Fibroblast of lung (primary cell): ENCODE data around the gene BTBD8. TPM values are rescaled to one million over a fixed set of nuclear protein-coding genes. Genes with fewer than 3 reads are reported as not detected.
A peak's percentile ranks its signal among the peaks of the same experiment; 100 is the strongest.

ENCODE experiments used
- DNase-seq, 2 donors: peaks; one replicate each; pipeline versions ENCODE4 v3.0.0 to v3.0.0-alpha.2; 2010; ENCODE audit warnings: low read depth in 2 of 2
- H2AFZ ChIP-seq: 2 replicates; pipeline ENCODE4 v1.5.1; 2012; ENCODE audit warnings: low read length, control low read depth, inconsistent platforms
- H3K27ac ChIP-seq: 2 replicates; pipeline ENCODE4 v1.5.1; 2011; ENCODE audit warnings: low read length, control low read depth; ENCODE audit not compliant: insufficient read depth
- H3K27me3 ChIP-seq: 2 replicates; pipeline ENCODE4 v1.5.1; 2011; ENCODE audit warnings: mild to moderate bottlenecking, low read length; ENCODE audit not compliant: control insufficient read depth, insufficient read depth
- H3K36me3 ChIP-seq: 2 replicates; pipeline ENCODE4 v1.5.1; 2011; ENCODE audit warnings: low read length; ENCODE audit not compliant: control insufficient read depth, insufficient read depth
- H3K4me1 ChIP-seq: 2 replicates; pipeline ENCODE4 v1.5.1; 2011; ENCODE audit warnings: low read length; ENCODE audit not compliant: control insufficient read depth, insufficient read depth; ENCODE audit errors: extremely low read depth
- H3K4me2 ChIP-seq: 2 replicates; pipeline ENCODE4 v1.5.1; 2011; ENCODE audit warnings: low read length, control low read depth; ENCODE audit not compliant: insufficient read depth; ENCODE audit errors: extremely low read depth
- H3K4me3 ChIP-seq, 4 experiments: fragments of 200-600 bp in 1 of 4; sonication (generic) in 1 of 4; replicated peaks in 1 of 4; 2 replicates each; pipeline ENCODE4 v1.5.1; 2011 to 2016; ENCODE audit warnings: low read length in 4 of 4, low read depth in 3 of 4, mild to moderate bottlenecking in 3 of 4, control low read depth in 2 of 4, inconsistent platforms in 1 of 4, mixed read lengths in 1 of 4; ENCODE audit not compliant: insufficient read depth in 1 of 4; ENCODE audit errors: control extremely low read depth in 1 of 4
- H3K79me2 ChIP-seq: 2 replicates; pipeline ENCODE4 v1.5.1; 2012; ENCODE audit warnings: mild to moderate bottlenecking, low read length, inconsistent platforms; ENCODE audit not compliant: control insufficient read depth, insufficient read depth
- H3K9ac ChIP-seq: 2 replicates; pipeline ENCODE4 v1.5.1; 2011; ENCODE audit warnings: mild to moderate bottlenecking, low read length, control low read depth; ENCODE audit not compliant: insufficient read depth
- H3K9me3 ChIP-seq: 2 replicates; pipeline ENCODE4 v1.5.1; 2012; ENCODE audit warnings: low read depth, low read length; ENCODE audit not compliant: control insufficient read depth, insufficient read depth
- H4K20me1 ChIP-seq: 2 replicates; pipeline ENCODE4 v1.5.1; 2011; ENCODE audit warnings: low read length; ENCODE audit not compliant: control insufficient read depth, insufficient read depth; ENCODE audit errors: extremely low read depth
- EZH2 ChIP-seq: IDR thresholded peaks from 2 replicates; pipeline ENCODE4 v1.5.1; 2012; ENCODE audit warnings: low read length, control low read depth, mild to moderate bottlenecking; ENCODE audit errors: missing control alignments
- polyA plus RNA-seq, 2 donors: library from polyadenylated mRNA; depleted of rRNA in 1 of 2; stranded (reverse) in 1 of 2; unstranded in 1 of 2; fragments of >200 nt; gene quantifications; 2 replicates each; pipeline ENCODE4 v1.2.1, GENCODE V29; 2011 to 2012; ENCODE audit warnings: missing spikeins in 1 of 2
- total RNA-seq: library from RNA; depleted of rRNA; stranded (reverse); fragments of >200 nt; gene quantifications from 2 replicates; pipeline ENCODE4 v1.2.1, GENCODE V29; 2014
- TF ChIP-seq, protein P1 (sequence below), 2 donors: IDR thresholded peaks in 1 of 2; conservative IDR thresholded peaks in 1 of 2; 1 replicate in 1 of 2; 2 replicates in 1 of 2; pipeline ENCODE4 v1.5.1; 2011 to 2012; ENCODE audit warnings: low read length in 2 of 2, control low read depth in 1 of 2, inconsistent platforms in 1 of 2, low read depth in 1 of 2, mild to moderate bottlenecking in 1 of 2

Gene BTBD8
- total and polyA plus RNA-seq, 2 donors (not counting 1 experiment from before 2014, with no cell fraction given) = 2.2 to 10.6 TPM

DNA sequence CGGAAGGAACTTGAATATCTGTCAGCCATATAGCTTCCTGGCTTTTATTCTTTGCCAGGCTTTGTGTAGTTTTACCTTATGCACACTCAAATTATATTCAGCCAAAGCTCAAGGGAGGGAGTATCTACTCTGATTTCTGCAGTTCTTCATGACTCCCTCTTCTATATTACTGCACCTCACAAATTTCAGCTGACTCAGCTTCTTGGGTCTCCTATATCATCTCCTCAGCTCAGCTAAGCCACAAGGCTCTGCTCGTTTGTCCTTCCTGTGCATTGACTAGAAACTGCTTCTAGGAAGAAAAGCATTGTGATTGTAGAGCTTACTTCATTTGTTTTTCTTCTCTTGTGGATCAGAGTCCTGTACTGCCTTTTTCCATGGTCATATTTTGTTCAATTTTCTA, 37.4 kb downstream of the BTBD8 start:
- Histone ChIP-seq H3K79me2 (no peaks in the 10 kb centered on the region), H3K9me3 (no peaks in the 10 kb centered on the region), H2AFZ (no peak overlapping the region), H3K9ac (no peak overlapping the region), H3K4me1 (no peaks in the 10 kb centered on the region), H3K27me3 (no peaks in the 10 kb centered on the region), H3K4me3 (no peak overlapping the region), H4K20me1 (no peaks in the 10 kb centered on the region), H3K4me2 (no peak overlapping the region), H3K27ac (no peak overlapping the region), H3K36me3 (no peaks in the 10 kb centered on the region)
- no peak for TF ChIP-seq EZH2
- TF ChIP-seq, protein P1, sequence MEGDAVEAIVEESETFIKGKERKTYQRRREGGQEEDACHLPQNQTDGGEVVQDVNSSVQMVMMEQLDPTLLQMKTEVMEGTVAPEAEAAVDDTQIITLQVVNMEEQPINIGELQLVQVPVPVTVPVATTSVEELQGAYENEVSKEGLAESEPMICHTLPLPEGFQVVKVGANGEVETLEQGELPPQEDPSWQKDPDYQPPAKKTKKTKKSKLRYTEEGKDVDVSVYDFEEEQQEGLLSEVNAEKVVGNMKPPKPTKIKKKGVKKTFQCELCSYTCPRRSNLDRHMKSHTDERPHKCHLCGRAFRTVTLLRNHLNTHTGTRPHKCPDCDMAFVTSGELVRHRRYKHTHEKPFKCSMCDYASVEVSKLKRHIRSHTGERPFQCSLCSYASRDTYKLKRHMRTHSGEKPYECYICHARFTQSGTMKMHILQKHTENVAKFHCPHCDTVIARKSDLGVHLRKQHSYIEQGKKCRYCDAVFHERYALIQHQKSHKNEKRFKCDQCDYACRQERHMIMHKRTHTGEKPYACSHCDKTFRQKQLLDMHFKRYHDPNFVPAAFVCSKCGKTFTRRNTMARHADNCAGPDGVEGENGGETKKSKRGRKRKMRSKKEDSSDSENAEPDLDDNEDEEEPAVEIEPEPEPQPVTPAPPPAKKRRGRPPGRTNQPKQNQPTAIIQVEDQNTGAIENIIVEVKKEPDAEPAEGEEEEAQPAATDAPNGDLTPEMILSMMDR (conservative IDR thresholded peaks at IDR 0.05 in 1 of 2, IDR thresholded peaks at IDR 0.05 in 1 of 2; ENCODE audit: low read depth in 1 of 2, low read length in 2 of 2) = no peak
- no peak for DNase-seq

DNA sequence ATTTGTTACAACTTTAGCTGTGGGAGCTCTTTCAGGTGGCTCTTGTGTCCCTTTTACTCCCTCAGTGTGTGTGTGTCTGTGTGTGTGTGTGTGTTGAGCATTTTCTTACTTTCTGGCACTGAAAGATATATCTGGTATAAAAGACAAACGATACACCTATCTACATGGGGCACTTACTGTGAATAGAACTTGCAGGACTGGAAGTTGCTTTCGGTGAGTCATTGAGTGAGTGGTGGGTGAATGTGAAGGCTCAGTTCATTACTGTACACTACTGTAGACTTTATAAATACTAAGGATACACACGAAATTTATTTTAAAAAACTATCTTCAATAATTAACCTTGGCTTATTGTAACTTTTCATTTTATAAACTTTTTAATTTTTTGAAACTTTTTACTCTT, 38.7 kb downstream of the BTBD8 start:
- H2AFZ ChIP-seq = no peak overlapping the region
- H3K4me1 ChIP-seq = no peaks in the 10 kb centered on the region
- H4K20me1 ChIP-seq = no peaks in the 10 kb centered on the region
- H3K27ac ChIP-seq = no peak overlapping the region
- H3K4me3 ChIP-seq = no peak overlapping the region
- TF ChIP-seq, protein P1 (conservative IDR thresholded peaks at IDR 0.05 in 1 of 2, IDR thresholded peaks at IDR 0.05 in 1 of 2; ENCODE audit: low read depth in 1 of 2, low read length in 2 of 2) = no peak
- TF ChIP-seq EZH2 = no peak
- no peaks in the 10 kb centered on the region for H3K79me2 ChIP-seq
- DNase-seq = peak in 1 of 2 donors; percentile 53
- no peak overlapping the region for H3K9ac ChIP-seq
- no peak overlapping the region for H3K4me2 ChIP-seq
- H3K36me3 ChIP-seq = no peaks in the 10 kb centered on the region
- no peaks in the 10 kb centered on the region for H3K9me3 ChIP-seq
- no peaks in the 10 kb centered on the region for H3K27me3 ChIP-seq

DNA sequence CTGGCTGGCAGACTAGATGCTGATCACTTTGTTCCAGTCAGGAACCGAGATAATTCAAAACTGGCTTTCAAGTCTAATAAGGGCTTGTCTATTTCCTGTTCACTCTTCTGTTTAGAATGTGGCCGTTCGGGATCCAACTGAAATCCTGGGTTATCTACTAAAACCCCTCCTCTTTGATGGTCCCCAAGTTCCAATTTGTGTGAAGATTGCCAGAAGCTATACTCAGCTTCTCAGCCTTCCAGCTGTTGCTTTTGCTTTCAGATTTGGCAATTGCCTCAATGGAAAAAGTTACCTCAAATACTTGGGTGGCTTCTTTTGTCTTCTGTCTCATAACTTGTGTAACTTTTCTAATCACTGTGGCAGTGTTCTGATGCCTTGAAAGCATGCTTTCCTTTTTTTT, 43.7 kb downstream of the BTBD8 start:
- Histone ChIP-seq H3K36me3 (no peaks in the 10 kb centered on the region), H3K4me2 (no peak overlapping the region), H3K4me3 (no peak overlapping the region), H3K79me2 (no peaks in the 10 kb centered on the region), H4K20me1 (no peaks in the 10 kb centered on the region), H2AFZ (no peak overlapping the region), H3K4me1 (no peaks in the 10 kb centered on the region), H3K27ac (no peak overlapping the region), H3K9me3 (no peaks in the 10 kb centered on the region), H3K27me3 (no peaks in the 10 kb centered on the region), H3K9ac (no peak overlapping the region)
- TF ChIP-seq, protein P1 (conservative IDR thresholded peaks at IDR 0.05 in 1 of 2, IDR thresholded peaks at IDR 0.05 in 1 of 2; ENCODE audit: low read depth in 1 of 2, low read length in 2 of 2) = no peak
- no peak for TF ChIP-seq EZH2
- DNase-seq = no peak
